ENCODE measurements around the gene WASL. TPM values are rescaled to one million over a fixed set of nuclear protein-coding genes. Genes with fewer than 3 reads are reported as not detected.

Gene WASL
- total RNA-seq, 1 experiment from 2014 or later: 39.3 TPM

DNA sequence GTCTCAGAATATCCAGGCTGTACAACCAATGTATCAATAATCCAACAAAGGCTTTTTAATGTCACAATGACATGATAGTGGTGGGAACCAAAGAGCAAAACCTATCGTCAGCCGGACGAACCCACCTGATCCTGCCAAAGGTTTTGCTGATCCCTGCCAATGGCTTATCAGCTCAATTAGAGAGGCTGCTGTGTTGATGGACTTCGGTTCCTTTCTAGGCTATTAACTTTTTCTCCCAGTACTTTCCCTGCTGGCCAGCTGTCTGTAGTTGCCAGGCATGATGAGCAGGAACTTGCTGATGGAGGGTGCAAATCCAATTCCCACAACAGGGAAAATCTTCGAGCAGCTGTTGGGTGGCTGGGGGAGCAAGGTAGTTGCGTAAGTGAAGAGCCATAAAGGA lies 90.8 kb downstream of the WASL start:
- Histone ChIP-seq H3K79me1 (ENCODE audit: insufficient read depth, low read depth, low read length, poor library complexity, severe bottlenecking) (no peaks in the 10 kb centered on the region), H3K4me2 (ENCODE audit: insufficient read depth, insufficient read length, low read length) (no peak overlapping the region), H4K91ac (ENCODE audit: insufficient read length, low read depth, low read length) (no peak overlapping the region), H3K56ac (ENCODE audit: insufficient read length, low read depth, low read length) (no peak overlapping the region), H3K18ac (ENCODE audit: insufficient read length, low read depth, low read length) (no peak overlapping the region), H3K79me2 (ENCODE audit: insufficient read depth, low read length) (no peaks in the 10 kb centered on the region), H2BK5ac (ENCODE audit: insufficient read length, low read length) (no peak overlapping the region), H2BK20ac (ENCODE audit: low read depth, low read length, poor library complexity, severe bottlenecking) (no peak overlapping the region), H2AFZ (ENCODE audit: low read length) (no peak overlapping the region), H2BK15ac (ENCODE audit: low read depth, low read length) (no peak overlapping the region), H3K23me2 (ENCODE audit: insufficient read length, low read depth, low read length, poor library complexity, severe bottlenecking) (no peaks in the 10 kb centered on the region), H4K20me1 (ENCODE audit: control insufficient read depth, insufficient read depth, insufficient read length) (no peaks in the 10 kb centered on the region), H4K8ac (replicated peaks; ENCODE audit: insufficient read length, low read depth, low read length) (no peak overlapping the region), H3K23ac (ENCODE audit: insufficient read length, low read depth, low read length) (no peak overlapping the region), H3K4me1 (ENCODE audit: insufficient read depth, low read length) (no peaks in the 10 kb centered on the region), H3K14ac (ENCODE audit: insufficient read depth, low read length) (no peak overlapping the region), H3K27ac (ENCODE audit: insufficient read length, low read depth, low read length) (no peak overlapping the region), H3K4ac (ENCODE audit: low read depth, low read length) (no peak overlapping the region), H3K9me3 (ENCODE audit: control insufficient read depth, low read depth, low read length) (no peaks in the 10 kb centered on the region), H2BK120ac (ENCODE audit: low read depth, low read length, poor library complexity, severe bottlenecking) (no peak overlapping the region), H3T11ph (ENCODE audit: low read length) (no peak overlapping the region), H2BK12ac (ENCODE audit: insufficient read length, low read depth, low read length) (no peak overlapping the region), H4K5ac (ENCODE audit: insufficient read length, low read depth, low read length) (no peak overlapping the region), H3K9ac (ENCODE audit: extremely low read depth, insufficient read length, low read length) (no peak overlapping the region), H2AK5ac (ENCODE audit: insufficient read length, low read length) (no peak overlapping the region), H3K27me3 (ENCODE audit: insufficient read depth, low read length) (no peaks in the 10 kb centered on the region)
- no CpG with 5 or more reads among the region's 6 CpGs for WGBS (ENCODE audit: extremely low coverage, insufficient read length, low lambda C conversion rate)
- DNase-seq: no peak
- H3K9me3 Mint-ChIP-seq: no peaks in the 10 kb centered on the region
- no peaks in the 10 kb centered on the region; a peak in 1 of 7 replicates for H3K36me3 Mint-ChIP-seq (ENCODE audit: insufficient read depth in 1 of 3, low read depth in 3 of 3)
- peaks cover 9 to 22% of the 10 kb centered on the region in 2 experiments for H3K4me1 Mint-ChIP-seq
- no peak for TF ChIP-seq CTCF (conservative IDR thresholded peaks at IDR 0.05)
- no peak overlapping the region for H3K27ac Mint-ChIP-seq
- H3K4me3 Mint-ChIP-seq: no peak overlapping the region
- no peaks in the 10 kb centered on the region for H3K27me3 Mint-ChIP-seq (ENCODE audit: low read depth)
